HCT116 (cell line): ENCODE data around the gene ZNF534.

ENCODE experiments used
- EGR1 ChIP-seq: IDR thresholded peaks from 2 replicates; pipeline ENCODE4 v1.6.1; 2012; ENCODE audit warnings: low read depth
- EZH2 ChIP-seq: fragments of 200-600 bp; sonication (generic); IDR thresholded peaks from 2 replicates; pipeline ENCODE4 v1.6.1; 2017; ENCODE audit warnings: antibody characterized with exemption, mixed run types
- EZH2phosphoT487 ChIP-seq: fragments of 200-600 bp; IDR thresholded peaks from 2 replicates; pipeline ENCODE4 v1.6.1; 2018; ENCODE audit warnings: antibody characterized with exemption, borderline replicate concordance
- FOSL1 ChIP-seq: IDR thresholded peaks from 2 replicates; pipeline ENCODE4 v1.6.1; 2012; ENCODE audit warnings: low read depth
- JUND ChIP-seq: IDR thresholded peaks from 2 replicates; pipeline ENCODE4 v1.6.1; 2012
- POLR2A ChIP-seq: IDR thresholded peaks from 2 replicates; pipeline ENCODE4 v1.7.0; 2011; ENCODE audit warnings: borderline replicate concordance; ENCODE audit not compliant: insufficient read depth, insufficient read length; ENCODE audit errors: extremely low read depth
- POLR2AphosphoS5 ChIP-seq: IDR thresholded peaks from 2 replicates; pipeline ENCODE4 v1.6.1; 2011; ENCODE audit warnings: mild to moderate bottlenecking, low read depth, low read length, moderate library complexity
- RAD21 ChIP-seq: IDR thresholded peaks from 2 replicates; pipeline ENCODE4 v1.6.1; 2012; ENCODE audit warnings: low read depth, mild to moderate bottlenecking
- ZNF274 ChIP-seq: fragments of 200-500 bp; sonication (Bioruptor generic); IDR thresholded peaks from 2 replicates; pipeline ENCODE4 v1.6.1; 2014; ENCODE audit warnings: mild to moderate bottlenecking, low read depth, low read length, inconsistent platforms
- TF ChIP-seq, protein P1 (sequence below), 3 experiments: fragments of 200-600 bp in 1 of 3; sonication (generic) in 1 of 3; IDR thresholded peaks in 2 of 3; conservative IDR thresholded peaks in 1 of 3; 2 replicates each; pipeline ENCODE4 v1.5.1; 2012 to 2017; ENCODE audit warnings: low read depth in 2 of 3, low read length in 2 of 3, antibody characterized with exemption in 1 of 3, borderline replicate concordance in 1 of 3, control low read depth in 1 of 3, mild to moderate bottlenecking in 1 of 3, mixed read lengths in 1 of 3, mixed run types in 1 of 3, moderate library complexity in 1 of 3; ENCODE audit not compliant: insufficient read depth in 1 of 3
- TF ChIP-seq, protein P2 (sequence below): IDR thresholded peaks from 2 replicates; pipeline ENCODE4 v1.6.1; 2012; ENCODE audit warnings: low read depth

DNA sequence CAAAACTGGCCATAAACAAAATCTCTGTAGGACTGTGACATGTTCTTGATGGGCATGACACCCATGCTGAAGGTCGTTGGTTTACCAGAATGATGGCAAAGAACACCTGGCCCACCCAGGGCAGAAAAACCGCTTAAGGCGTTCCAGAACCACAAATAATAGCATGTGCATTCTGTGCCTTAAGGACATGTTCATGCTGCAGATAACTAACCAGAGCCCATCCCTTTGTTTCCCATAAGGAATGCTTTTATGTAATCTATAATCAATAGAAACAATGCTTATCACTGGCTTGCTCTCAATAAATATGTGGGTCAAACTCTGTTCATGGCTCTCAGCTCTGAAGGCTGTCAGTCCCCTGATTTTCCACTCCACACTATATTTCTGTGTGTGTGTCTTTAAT lies 13.2 kb downstream of the ZNF534 start:
- TF ChIP-seq, protein P1, sequence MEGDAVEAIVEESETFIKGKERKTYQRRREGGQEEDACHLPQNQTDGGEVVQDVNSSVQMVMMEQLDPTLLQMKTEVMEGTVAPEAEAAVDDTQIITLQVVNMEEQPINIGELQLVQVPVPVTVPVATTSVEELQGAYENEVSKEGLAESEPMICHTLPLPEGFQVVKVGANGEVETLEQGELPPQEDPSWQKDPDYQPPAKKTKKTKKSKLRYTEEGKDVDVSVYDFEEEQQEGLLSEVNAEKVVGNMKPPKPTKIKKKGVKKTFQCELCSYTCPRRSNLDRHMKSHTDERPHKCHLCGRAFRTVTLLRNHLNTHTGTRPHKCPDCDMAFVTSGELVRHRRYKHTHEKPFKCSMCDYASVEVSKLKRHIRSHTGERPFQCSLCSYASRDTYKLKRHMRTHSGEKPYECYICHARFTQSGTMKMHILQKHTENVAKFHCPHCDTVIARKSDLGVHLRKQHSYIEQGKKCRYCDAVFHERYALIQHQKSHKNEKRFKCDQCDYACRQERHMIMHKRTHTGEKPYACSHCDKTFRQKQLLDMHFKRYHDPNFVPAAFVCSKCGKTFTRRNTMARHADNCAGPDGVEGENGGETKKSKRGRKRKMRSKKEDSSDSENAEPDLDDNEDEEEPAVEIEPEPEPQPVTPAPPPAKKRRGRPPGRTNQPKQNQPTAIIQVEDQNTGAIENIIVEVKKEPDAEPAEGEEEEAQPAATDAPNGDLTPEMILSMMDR (IDR thresholded peaks at IDR 0.05 in 2 of 3, conservative IDR thresholded peaks at IDR 0.05 in 1 of 3; ENCODE audit: borderline replicate concordance in 1 of 3, insufficient read depth in 1 of 3, low read depth in 2 of 3, low read length in 2 of 3): no peak
- TF ChIP-seq POLR2AphosphoS5 (no peak), ZNF274 (no peak), RAD21 (no peak), EZH2phosphoT487 (no peak), FOSL1 (no peak), EGR1 (no peak), POLR2A (no peak), JUND (no peak), EZH2 (no peak)
- TF ChIP-seq, protein P2, sequence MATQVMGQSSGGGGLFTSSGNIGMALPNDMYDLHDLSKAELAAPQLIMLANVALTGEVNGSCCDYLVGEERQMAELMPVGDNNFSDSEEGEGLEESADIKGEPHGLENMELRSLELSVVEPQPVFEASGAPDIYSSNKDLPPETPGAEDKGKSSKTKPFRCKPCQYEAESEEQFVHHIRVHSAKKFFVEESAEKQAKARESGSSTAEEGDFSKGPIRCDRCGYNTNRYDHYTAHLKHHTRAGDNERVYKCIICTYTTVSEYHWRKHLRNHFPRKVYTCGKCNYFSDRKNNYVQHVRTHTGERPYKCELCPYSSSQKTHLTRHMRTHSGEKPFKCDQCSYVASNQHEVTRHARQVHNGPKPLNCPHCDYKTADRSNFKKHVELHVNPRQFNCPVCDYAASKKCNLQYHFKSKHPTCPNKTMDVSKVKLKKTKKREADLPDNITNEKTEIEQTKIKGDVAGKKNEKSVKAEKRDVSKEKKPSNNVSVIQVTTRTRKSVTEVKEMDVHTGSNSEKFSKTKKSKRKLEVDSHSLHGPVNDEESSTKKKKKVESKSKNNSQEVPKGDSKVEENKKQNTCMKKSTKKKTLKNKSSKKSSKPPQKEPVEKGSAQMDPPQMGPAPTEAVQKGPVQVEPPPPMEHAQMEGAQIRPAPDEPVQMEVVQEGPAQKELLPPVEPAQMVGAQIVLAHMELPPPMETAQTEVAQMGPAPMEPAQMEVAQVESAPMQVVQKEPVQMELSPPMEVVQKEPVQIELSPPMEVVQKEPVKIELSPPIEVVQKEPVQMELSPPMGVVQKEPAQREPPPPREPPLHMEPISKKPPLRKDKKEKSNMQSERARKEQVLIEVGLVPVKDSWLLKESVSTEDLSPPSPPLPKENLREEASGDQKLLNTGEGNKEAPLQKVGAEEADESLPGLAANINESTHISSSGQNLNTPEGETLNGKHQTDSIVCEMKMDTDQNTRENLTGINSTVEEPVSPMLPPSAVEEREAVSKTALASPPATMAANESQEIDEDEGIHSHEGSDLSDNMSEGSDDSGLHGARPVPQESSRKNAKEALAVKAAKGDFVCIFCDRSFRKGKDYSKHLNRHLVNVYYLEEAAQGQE: no peak
